Mononuclear cell (primary cell): ENCODE measurements around the gene CDH4. TPM values are rescaled to one million over a fixed set of nuclear protein-coding genes. Genes with fewer than 3 reads are reported as not detected.

Source experiments
- H3K27me3 ChIP-seq: 2 replicates; pipeline ENCODE4 v1.6.0; 2011; ENCODE audit warnings: low read length, control low read depth; ENCODE audit not compliant: insufficient read depth
- H3K4me1 ChIP-seq: 2 replicates; pipeline ENCODE4 v1.5.1; 2011; ENCODE audit warnings: mild to moderate bottlenecking, low read length, control low read depth; ENCODE audit not compliant: insufficient read depth
- H3K4me3 ChIP-seq: 2 replicates; pipeline ENCODE4 v1.5.1; 2011; ENCODE audit warnings: mild to moderate bottlenecking, low read length, moderate library complexity
- H3K9me3 ChIP-seq: 2 replicates; pipeline ENCODE4 v1.5.1; 2011; ENCODE audit warnings: low read depth, mild to moderate bottlenecking, control low read depth, low read length
- total RNA-seq: library from RNA; depleted of rRNA; stranded (reverse); fragments of >200 nt; gene quantifications from one replicate; pipeline ENCODE4 v1.2.3, GENCODE V29; 2012

CDH4 gene
- total RNA-seq, 1 donor = under 0.01 TPM

DNA sequence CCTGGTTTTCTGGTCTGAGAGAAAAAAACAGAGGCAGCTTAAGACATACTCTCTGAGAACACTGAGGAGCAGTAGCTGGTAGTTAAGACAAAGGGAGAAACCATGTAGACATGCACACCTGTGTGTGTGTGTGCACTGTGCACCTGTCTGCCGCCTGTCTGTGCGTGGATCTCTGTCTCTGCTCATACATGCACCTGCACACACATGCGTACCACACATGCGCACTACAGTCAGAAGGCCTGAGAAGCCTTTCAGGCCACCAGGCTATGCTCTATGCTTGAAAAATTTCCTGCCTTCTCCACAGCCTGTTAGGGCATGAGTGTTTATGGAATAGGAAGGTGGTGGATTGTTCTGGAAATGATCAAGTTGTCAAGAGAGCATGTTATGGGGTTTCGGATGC lies 103.5 kb downstream of the CDH4 start:
- Histone ChIP-seq H3K4me1 (no peaks in the 10 kb centered on the region), H3K4me3 (no peak overlapping the region), H3K9me3 (no peaks in the 10 kb centered on the region), H3K27me3 (no peaks in the 10 kb centered on the region)

GRCh38 chr20:61356196-61356595 lies 104.1 kb downstream of the CDH4 start:
- H3K9me3 ChIP-seq = no peaks in the 10 kb centered on the region

GRCh38 chr20:61357119-61357518 lies 105.1 kb downstream of the CDH4 start:
- H3K9me3 ChIP-seq = no peaks in the 10 kb centered on the region
- no peaks in the 10 kb centered on the region for H3K27me3 ChIP-seq
- H3K4me3 ChIP-seq = no peak overlapping the region
- no peaks in the 10 kb centered on the region for H3K4me1 ChIP-seq

More at GRCh38 chr20:61356196-61356595, 104.1 kb downstream of the CDH4 start:
- no peaks in the 10 kb centered on the region for H3K4me1 ChIP-seq
- H3K27me3 ChIP-seq = no peaks in the 10 kb centered on the region
- no peak overlapping the region for H3K4me3 ChIP-seq

GRCh38 chr20:61359254-61359653 lies 107.2 kb downstream of the CDH4 start:
- Histone ChIP-seq H3K9me3 (no peaks in the 10 kb centered on the region), H3K27me3 (no peaks in the 10 kb centered on the region), H3K4me1 (no peaks in the 10 kb centered on the region), H3K4me3 (no peak overlapping the region)

GRCh38 chr20:61360296-61360695 lies 108.2 kb downstream of the CDH4 start:
- Histone ChIP-seq H3K4me3 (no peak overlapping the region), H3K9me3 (no peaks in the 10 kb centered on the region), H3K27me3 (no peaks in the 10 kb centered on the region), H3K4me1 (no peaks in the 10 kb centered on the region)

- Histone ChIP-seq H3K4me1 (no peaks in the 10 kb centered on the region), H3K27me3 (no peaks in the 10 kb centered on the region), H3K4me3 (no peak overlapping the region), H3K9me3 (no peaks in the 10 kb centered on the region)
These were observed 108.9 kb downstream of the CDH4 start for GRCh38 chr20:61360940-61361339.

DNA sequence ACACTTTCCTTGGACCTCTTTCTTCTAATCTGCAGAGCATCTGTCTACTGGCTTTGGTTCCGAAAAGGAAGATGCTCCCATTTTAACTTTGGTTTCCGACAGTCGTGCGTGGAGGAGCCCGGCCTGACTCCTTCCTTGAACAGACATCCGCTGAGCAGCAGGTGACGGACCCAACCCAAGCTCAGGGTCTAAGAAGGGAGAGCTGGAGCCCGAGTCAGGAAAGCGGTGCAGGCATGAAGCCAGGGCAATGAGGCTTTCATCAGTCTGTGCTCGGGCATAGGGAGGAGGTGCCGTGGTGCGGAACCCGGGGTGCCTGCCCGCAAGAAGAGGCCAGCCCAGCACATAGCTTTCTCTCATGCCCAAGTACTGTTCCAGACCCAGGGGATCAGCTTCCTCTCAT lies 109.4 kb downstream of the CDH4 start:
- Histone ChIP-seq H3K4me1 (no peaks in the 10 kb centered on the region), H3K27me3 (no peaks in the 10 kb centered on the region), H3K9me3 (no peaks in the 10 kb centered on the region), H3K4me3 (no peak overlapping the region)

DNA sequence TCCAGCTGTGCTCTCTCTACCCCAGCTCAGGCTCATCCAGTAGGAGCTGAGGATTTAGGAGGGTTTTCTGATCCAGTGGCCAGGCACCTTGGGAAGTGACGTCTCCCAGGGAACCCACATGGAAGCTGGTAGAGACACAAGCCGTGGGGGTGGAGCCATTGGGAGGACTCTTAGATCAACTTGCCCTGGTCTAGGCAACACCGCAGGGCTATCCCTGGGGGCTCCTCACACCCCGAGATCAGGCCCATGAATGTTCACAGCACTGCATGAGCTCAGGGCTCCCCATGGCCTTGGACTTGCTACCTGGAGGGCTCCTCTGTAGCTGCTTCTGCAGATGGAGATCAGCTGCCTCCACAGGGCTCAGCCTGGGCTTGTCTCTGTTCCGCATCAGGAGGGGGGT lies 112.1 kb downstream of the CDH4 start:
- Histone ChIP-seq H3K27me3 (no peaks in the 10 kb centered on the region), H3K9me3 (no peaks in the 10 kb centered on the region), H3K4me3 (no peak overlapping the region)

DNA sequence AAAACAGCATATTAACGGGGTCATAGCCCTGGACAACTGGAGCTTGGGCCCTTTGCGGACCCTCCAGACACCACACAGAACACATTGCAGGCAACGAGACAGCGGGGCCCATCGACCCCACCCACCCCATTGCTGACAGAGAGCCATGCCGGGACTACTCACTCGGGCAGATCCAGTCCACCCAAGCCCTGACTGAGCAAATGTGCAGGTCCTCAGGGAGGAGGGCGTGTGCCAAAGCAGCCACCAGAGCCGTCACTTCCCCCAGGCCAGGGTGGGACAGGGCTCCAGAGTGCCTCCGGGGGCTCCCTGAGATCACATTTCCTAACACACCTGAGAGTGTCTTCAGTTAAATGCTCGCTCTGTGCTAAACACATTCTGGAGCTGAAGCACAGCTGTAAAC lies 114.9 kb downstream of the CDH4 start:
- Histone ChIP-seq H3K27me3 (no peaks in the 10 kb centered on the region), H3K4me3 (no peak overlapping the region), H3K4me1 (no peaks in the 10 kb centered on the region), H3K9me3 (no peaks in the 10 kb centered on the region)

More for the DNA sequence above, 112.1 kb downstream of the CDH4 start:
- no peaks in the 10 kb centered on the region for H3K4me1 ChIP-seq

DNA sequence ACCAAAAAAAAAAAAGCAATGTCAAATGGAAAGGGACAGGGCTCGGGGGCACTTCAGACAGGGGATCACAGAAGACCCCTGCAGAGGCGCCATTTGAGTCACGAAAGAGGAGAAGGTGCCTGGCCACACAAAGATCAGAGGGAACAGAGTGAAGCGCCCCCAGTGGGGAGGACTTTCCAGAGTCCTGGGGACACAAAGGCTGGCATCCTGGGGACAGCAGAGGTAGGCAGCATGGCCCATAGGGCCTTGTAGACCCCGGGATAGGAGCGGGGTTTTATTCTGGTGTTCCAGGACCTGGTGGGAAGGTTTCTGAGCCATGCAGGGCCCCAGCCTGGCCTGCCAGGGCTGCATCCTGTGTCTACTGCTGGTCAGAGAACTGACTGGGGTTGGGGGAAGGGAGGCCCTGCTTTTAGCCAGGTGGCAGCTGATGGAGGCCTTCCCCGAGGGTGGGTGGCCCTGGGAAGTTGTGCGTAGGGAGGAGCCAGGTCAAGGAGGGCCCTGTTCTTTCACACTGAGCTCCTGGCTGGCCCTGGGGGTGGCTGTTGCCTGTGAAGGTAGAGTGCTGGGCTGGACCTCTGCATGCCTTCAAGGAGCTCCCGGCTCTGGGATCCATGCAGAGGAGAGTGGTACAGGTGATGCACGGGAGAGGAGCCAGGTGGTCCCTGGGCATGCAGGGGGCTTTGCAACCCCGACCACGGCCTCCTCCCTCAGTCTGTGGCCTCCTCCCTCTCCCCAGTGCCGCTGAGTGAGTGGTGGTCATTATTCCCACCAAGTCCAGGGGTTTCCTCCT lies 117.9 kb downstream of the CDH4 start:
- Histone ChIP-seq H3K4me1 (no peaks in the 10 kb centered on the region), H3K27me3 (no peaks in the 10 kb centered on the region), H3K4me3 (no peak overlapping the region), H3K9me3 (no peaks in the 10 kb centered on the region)

GRCh38 chr20:61370841-61371303 lies 118.8 kb downstream of the CDH4 start:
- no peaks in the 10 kb centered on the region for H3K4me1 ChIP-seq
- H3K9me3 ChIP-seq = no peaks in the 10 kb centered on the region
- H3K27me3 ChIP-seq = no peaks in the 10 kb centered on the region

GRCh38 chr20:61371501-61372136 lies 119.6 kb downstream of the CDH4 start:
- Histone ChIP-seq H3K4me3 (no peak overlapping the region), H3K27me3 (no peaks in the 10 kb centered on the region), H3K9me3 (no peaks in the 10 kb centered on the region), H3K4me1 (no peaks in the 10 kb centered on the region)

More at GRCh38 chr20:61370841-61371303, 118.8 kb downstream of the CDH4 start:
- no peak overlapping the region for H3K4me3 ChIP-seq

- Histone ChIP-seq H3K9me3 (no peaks in the 10 kb centered on the region), H3K27me3 (no peaks in the 10 kb centered on the region), H3K4me1 (no peaks in the 10 kb centered on the region), H3K4me3 (no peak overlapping the region)
These were observed 120.3 kb downstream of the CDH4 start for GRCh38 chr20:61372137-61373054.

DNA sequence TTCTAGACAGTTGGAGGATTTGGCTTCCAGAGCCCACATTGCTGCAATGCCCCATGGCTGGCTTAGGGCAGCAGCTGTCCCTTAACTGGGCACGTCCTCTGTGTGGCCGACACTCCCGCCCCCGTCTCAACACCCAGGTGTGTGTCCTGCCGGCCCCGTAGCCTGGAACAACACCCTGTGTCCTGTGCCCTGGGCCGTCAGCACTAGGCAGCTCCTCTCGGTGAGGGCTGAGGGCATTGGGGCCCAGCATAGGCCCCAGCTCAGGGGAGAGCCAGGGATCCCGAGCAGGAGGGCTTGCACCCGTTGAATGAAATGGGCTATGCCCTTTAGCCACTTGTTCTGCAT lies 121.0 kb downstream of the CDH4 start:
- Histone ChIP-seq H3K9me3 (no peaks in the 10 kb centered on the region), H3K4me1 (no peaks in the 10 kb centered on the region), H3K4me3 (no peak overlapping the region), H3K27me3 (no peaks in the 10 kb centered on the region)

DNA sequence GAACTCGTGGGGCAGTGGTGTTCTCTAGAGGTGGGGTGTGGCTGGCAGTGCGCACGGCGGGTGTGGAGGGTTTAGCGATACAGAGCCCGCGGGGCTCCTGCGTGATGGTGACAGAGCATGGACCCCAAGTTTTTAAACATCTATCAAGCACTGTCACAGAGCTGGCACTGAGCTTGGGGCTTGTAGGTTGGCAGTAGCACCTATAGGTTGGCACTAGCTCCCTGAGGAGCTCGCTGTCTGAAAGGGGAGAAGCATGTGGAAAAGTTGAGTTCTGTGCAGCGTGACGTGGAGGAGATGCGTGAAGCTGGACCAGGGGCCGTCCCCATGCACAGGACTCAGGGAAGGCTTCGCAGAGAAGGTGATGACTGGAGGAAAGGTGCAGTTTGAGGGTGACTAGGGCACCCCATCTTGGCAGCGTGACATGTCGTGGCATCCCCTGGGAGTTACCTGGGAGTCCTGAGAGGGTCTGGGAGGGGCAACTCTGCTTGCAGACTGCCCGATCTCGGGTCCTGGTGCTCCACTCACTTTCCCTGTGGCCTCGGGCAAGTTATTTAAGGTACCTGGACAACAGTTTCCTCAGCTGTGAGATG lies 122.0 kb downstream of the CDH4 start:
- Histone ChIP-seq H3K4me3 (no peak overlapping the region), H3K9me3 (no peaks in the 10 kb centered on the region), H3K27me3 (no peaks in the 10 kb centered on the region), H3K4me1 (no peaks in the 10 kb centered on the region)
